ENCODE data around the gene MED16. TPM values are rescaled to one million over a fixed set of nuclear protein-coding genes. Genes with fewer than 3 reads are reported as not detected.

MED16 gene
- 3.6 and 15.3 TPM in 2 replicates for polyA plus RNA-seq

GRCh38 chr19:892894-893689 is at the start of gene MED16, which contains the start of gene RNU6-9:
TSS of gene MED16 (minus strand) at chr19:893187. CDS start at chr19:891131, 2,056 bp downstream.
TSS of gene RNU6-9 (plus strand) at chr19:893484.

GRCh38 chr19:925526-926322 is 32.7 kb upstream of the MED16 start, which contains the start of gene ARID3A:
TSS of gene ARID3A (plus strand) at chr19:926035. CDS start at chr19:929529, 3,494 bp downstream.

GRCh38 chr19:917323-918151 is 24.6 kb upstream of the MED16 start, which contains the start of gene KISS1R:
TSS of gene KISS1R (plus strand) at chr19:917333. CDS start at chr19:917503, 170 bp downstream.

GRCh38 chr19:913080-913748 is 20.2 kb upstream of the MED16 start, which contains the start of gene R3HDM4:
TSS of gene R3HDM4 (minus strand) at chr19:913219. CDS start at chr19:913157, 62 bp downstream.

GRCh38 chr19:858868-859843 is 33.8 kb downstream of the MED16 start, which contains the start of gene CFD:
TSS of gene CFD (plus strand) at chr19:859664. CDS start at chr19:859690, 26 bp downstream.

GRCh38 chr19:852136-853013 is 40.6 kb downstream of the MED16 start, which contains the start of gene ELANE:
TSS of gene ELANE (plus strand) at chr19:852303. CDS start at chr19:852329, 26 bp downstream.

GRCh38 chr19:840519-841206 is 52.3 kb downstream of the MED16 start, which contains the start of gene PRTN3:
TSS of gene PRTN3 (plus strand) at chr19:840999. CDS start at chr19:841009, 10 bp downstream.

GRCh38 chr19:827710-828321 is 65.2 kb downstream of the MED16 start, which contains the start of gene AZU1:
TSS of gene AZU1 (plus strand) at chr19:827837. CDS start at chr19:827847, 10 bp downstream.

GRCh38 chr19:821825-822503 is 71.0 kb downstream of the MED16 start, which contains the start of gene PLPPR3:
TSS of gene PLPPR3 (minus strand) at chr19:821955. CDS start at chr19:821559, 396 bp downstream.

Other genes starting within 250 kb of the MED16 start
- gene RNF126, start 230.0 kb downstream of the MED16 start, polyA plus RNA-seq = 1.0 and 2.2 TPM in 2 replicates
- gene FSTL3, start 216.8 kb downstream of the MED16 start, polyA plus RNA-seq = 1.2 TPM in 1 of 2 replicates, not detected in the other
- not detected in 2 replicates for gene PRSS57, start 197.7 kb downstream of the MED16 start, polyA plus RNA-seq
- gene PALM, start 184.3 kb downstream of the MED16 start, polyA plus RNA-seq = 0.28 and 0.99 TPM in 2 replicates
- gene MISP, start 142.1 kb downstream of the MED16 start, polyA plus RNA-seq = not detected in 2 replicates
- 0.62 and 0.71 TPM in 2 replicates for gene PTBP1, start 95.7 kb downstream of the MED16 start, polyA plus RNA-seq
- gene PLPPR3, start 71.2 kb downstream of the MED16 start, polyA plus RNA-seq = 1.2 TPM in 1 of 2 replicates, not detected in the other
- gene AZU1, start 65.3 kb downstream of the MED16 start, polyA plus RNA-seq = not detected in 2 replicates
- not detected in 2 replicates for gene PRTN3, start 52.2 kb downstream of the MED16 start, polyA plus RNA-seq
- gene ELANE, start 40.9 kb downstream of the MED16 start, polyA plus RNA-seq = not detected in 2 replicates
- 0.34 and 0.60 TPM in 2 replicates for gene CFD, start 33.5 kb downstream of the MED16 start, polyA plus RNA-seq
- not detected in 2 replicates for gene RNU6-9, start 297 bp upstream of the MED16 start, polyA plus RNA-seq
- gene R3HDM4, start 20.0 kb upstream of the MED16 start, polyA plus RNA-seq = 0.92 and 2.0 TPM in 2 replicates
- gene KISS1R, start 24.1 kb upstream of the MED16 start, polyA plus RNA-seq = not detected in 2 replicates
- 0.07 and 0.27 TPM in 2 replicates for gene ARID3A, start 32.8 kb upstream of the MED16 start, polyA plus RNA-seq
- gene WDR18, start 91.2 kb upstream of the MED16 start, polyA plus RNA-seq = 6.9 and 7.9 TPM in 2 replicates
- gene GRIN3B, start 107.2 kb upstream of the MED16 start, polyA plus RNA-seq = not detected in 2 replicates
- 2.3 and 6.2 TPM in 2 replicates for gene TMEM259, start 127.9 kb upstream of the MED16 start, polyA plus RNA-seq
- not detected in 2 replicates for gene RNU6-2, start 128.3 kb upstream of the MED16 start, polyA plus RNA-seq
- gene CNN2, start 133.4 kb upstream of the MED16 start, polyA plus RNA-seq = 0.78 TPM in 1 of 2 replicates, not detected in the other
- 2.1 TPM in 1 of 2 replicates, not detected in the other for gene ABCA7, start 146.9 kb upstream of the MED16 start, polyA plus RNA-seq
- not detected in 2 replicates for gene ARHGAP45, start 174.0 kb upstream of the MED16 start, polyA plus RNA-seq
- gene POLR2E, start 202.2 kb upstream of the MED16 start, polyA plus RNA-seq = 10.2 and 26.5 TPM in 2 replicates
- 152 and 277 TPM in 2 replicates for gene GPX4, start 210.8 kb upstream of the MED16 start, polyA plus RNA-seq